Neural cell (in vitro differentiated cells): ENCODE measurements around the gene IQCN.

ENCODE experiments used
- CTCF ChIP-seq: fragments of 450-650 bp; IDR thresholded peaks from 2 replicates; pipeline ENCODE4 v1.5.1; 2014; ENCODE audit warnings: antibody characterized with exemption, mild to moderate bottlenecking, moderate library complexity; ENCODE audit not compliant: poor library complexity, severe bottlenecking
- EP300 ChIP-seq: fragments of 450-650 bp; conservative IDR thresholded peaks from 2 replicates; pipeline ENCODE4 v1.6.1; 2014; ENCODE audit warnings: antibody characterized with exemption, mild to moderate bottlenecking, moderate library complexity; ENCODE audit not compliant: poor library complexity, severe bottlenecking
- EZH2 ChIP-seq: fragments of 200-600, 300-800 bp; shearing (Covaris generic), sonication (generic); IDR thresholded peaks from 2 replicates; pipeline ENCODE4 v1.6.1; 2014; ENCODE audit warnings: antibody characterized with exemption, low read length, borderline replicate concordance, mild to moderate bottlenecking; ENCODE audit not compliant: insufficient read depth, poor library complexity, severe bottlenecking
- MXI1 ChIP-seq: fragments of 450-650 bp; conservative IDR thresholded peaks from 2 replicates; pipeline ENCODE4 v1.6.1; 2014; ENCODE audit warnings: antibody characterized with exemption, mild to moderate bottlenecking; ENCODE audit not compliant: poor library complexity, severe bottlenecking
- POLR2AphosphoS5 ChIP-seq: IDR thresholded peaks from 2 replicates; pipeline ENCODE4 v1.6.1; 2012
- RAD21 ChIP-seq: fragments of 450-650 bp; conservative IDR thresholded peaks from 2 replicates; pipeline ENCODE4 v1.6.1; 2014; ENCODE audit warnings: antibody characterized with exemption, mild to moderate bottlenecking, moderate library complexity
- REST ChIP-seq: IDR thresholded peaks from 2 replicates; pipeline ENCODE4 v1.6.1; 2012; ENCODE audit warnings: borderline replicate concordance
- SMC3 ChIP-seq: fragments of 450-650 bp; conservative IDR thresholded peaks from 2 replicates; pipeline ENCODE4 v1.6.1; 2014; ENCODE audit warnings: antibody characterized with exemption, mild to moderate bottlenecking, moderate library complexity; ENCODE audit not compliant: poor library complexity
- TAF1 ChIP-seq: IDR thresholded peaks from 2 replicates; pipeline ENCODE4 v1.6.1; 2012; ENCODE audit warnings: low read depth

DNA sequence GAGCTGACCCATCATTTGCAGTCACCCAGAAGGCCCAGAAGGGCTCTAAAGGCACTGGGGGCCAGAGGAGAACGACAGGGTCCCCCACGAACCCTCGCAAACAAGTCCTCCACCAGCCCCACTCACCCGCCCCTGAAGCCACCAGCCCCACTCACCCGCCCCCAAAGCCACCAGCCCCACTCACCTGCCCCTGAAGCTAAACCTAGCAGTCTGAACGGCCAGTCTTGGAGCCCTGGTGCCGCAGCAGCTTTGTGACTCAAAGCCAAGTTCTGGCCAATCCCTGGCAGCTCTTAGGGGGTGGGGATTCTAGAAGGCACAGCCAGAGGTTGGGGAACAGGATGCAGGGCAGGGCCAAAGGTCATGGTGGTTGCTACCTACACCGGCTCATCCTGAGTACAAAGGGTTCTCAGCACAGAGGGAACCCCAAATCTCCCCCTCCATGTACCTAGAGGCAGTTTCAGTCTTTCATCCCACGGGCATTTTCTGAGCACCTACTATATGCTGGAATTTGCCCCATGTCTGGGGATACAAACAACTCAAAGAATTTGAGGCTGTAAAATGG lies at the start of gene IQCN:
- TF ChIP-seq EP300 (no peak), CTCF (no peak), EZH2 (no peak), POLR2AphosphoS5 (no peak), SMC3 (no peak), MXI1 (no peak), REST (no peak), RAD21 (no peak), TAF1 (no peak)
